ENCODE measurements around the gene PYGO2. TPM values are rescaled to one million over a fixed set of nuclear protein-coding genes. Genes with fewer than 3 reads are reported as not detected.

The PYGO2 gene
- total RNA-seq, 4 donors from 2014 or later = 14.4 to 18.8 (median 17.5) TPM

- 100% methylated on average over 2 of the region's 3 CpGs; no CpG with 5 or more reads in 1 of the 2 donors for WGBS, 2 donors
- H3K4me1 ChIP-seq = peaks cover 47 to 76% (median 54%) of the 10 kb centered on the region in 3 donors
Observed at GRCh38 chr1:154968731-154969130, 7.1 kb upstream of the PYGO2 start.

DNA sequence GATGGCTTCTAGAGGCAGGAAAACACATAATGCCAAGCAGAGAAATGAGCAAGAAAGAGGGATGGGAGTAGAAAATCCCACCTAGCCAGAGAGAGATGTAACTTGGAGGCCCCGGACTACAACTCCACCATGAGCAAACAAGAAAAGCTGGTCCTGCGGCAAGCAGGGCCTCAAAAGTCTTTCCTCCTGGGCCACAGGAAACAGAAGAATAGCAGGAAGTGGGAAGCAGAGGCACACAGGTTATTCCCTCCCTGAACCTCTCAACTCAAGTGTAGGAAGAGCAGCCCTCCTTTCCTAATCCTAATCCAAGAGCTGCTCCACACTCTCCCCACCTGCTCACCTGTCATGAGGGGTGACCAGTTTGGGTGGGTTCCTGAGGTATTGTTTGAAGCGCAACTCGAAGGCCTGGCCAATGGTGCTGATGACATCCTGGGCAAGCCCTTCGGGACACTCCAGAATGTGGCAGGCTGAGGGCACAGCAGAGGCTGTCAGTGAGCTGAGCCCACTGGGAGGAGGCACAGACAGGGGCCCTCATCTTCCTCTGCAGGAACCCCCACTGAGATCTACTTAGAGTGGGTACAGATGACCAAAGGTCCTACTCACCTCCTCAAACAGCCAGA, 5.9 kb upstream of the PYGO2 start:
- Histone ChIP-seq H3K4me3 (no peak overlapping the region), H3K9me3 (no peaks in the 10 kb centered on the region), H3K27ac (peak overlapping the region; percentile 48 to 99 (median 98)), H3K4me1 (peaks cover 46 to 76% (median 53%) of the 10 kb centered on the region in 3 donors), H3K27me3 (no peaks in the 10 kb centered on the region), H3K36me3 (peaks cover 7 to 75% (median 49%) of the 10 kb centered on the region in 3 donors)
- intact Hi-C loops (cut with DNase I) = loop anchor here (10.0 kb wide), 1 partner anchor 97 kb away; the partner anchor contains the start of gene EFNA4
- WGBS, 2 donors = 44 to 60% methylated on average over 2 of the region's 5 CpGs
- DNase-seq = no peak
- TF ChIP-seq CTCF (IDR thresholded peaks at IDR 0.05) = no peak
- TF ChIP-seq POLR2A (IDR thresholded peaks at IDR 0.05) = no peak

More at GRCh38 chr1:154968731-154969130, 7.1 kb upstream of the PYGO2 start:
- no peaks in the 10 kb centered on the region for H3K27me3 ChIP-seq
- intact Hi-C loops (cut with DNase I) = loop anchor here (10.0 kb wide), 1 partner anchor 96 kb away; the partner anchor contains the start of gene EFNA4
- no peaks in the 10 kb centered on the region for H3K9me3 ChIP-seq
- peak overlapping the region in 2 of 4 donors; percentile 46 to 79 for H3K4me3 ChIP-seq
- H3K27ac ChIP-seq = peak overlapping the region; percentile 96 to 99 (median 98)
- DNase-seq = no peak
- peaks cover 7 to 63% (median 38%) of the 10 kb centered on the region in 3 donors for H3K36me3 ChIP-seq
- no peak for TF ChIP-seq POLR2A (IDR thresholded peaks at IDR 0.05)
- TF ChIP-seq CTCF (IDR thresholded peaks at IDR 0.05) = no peak

DNA sequence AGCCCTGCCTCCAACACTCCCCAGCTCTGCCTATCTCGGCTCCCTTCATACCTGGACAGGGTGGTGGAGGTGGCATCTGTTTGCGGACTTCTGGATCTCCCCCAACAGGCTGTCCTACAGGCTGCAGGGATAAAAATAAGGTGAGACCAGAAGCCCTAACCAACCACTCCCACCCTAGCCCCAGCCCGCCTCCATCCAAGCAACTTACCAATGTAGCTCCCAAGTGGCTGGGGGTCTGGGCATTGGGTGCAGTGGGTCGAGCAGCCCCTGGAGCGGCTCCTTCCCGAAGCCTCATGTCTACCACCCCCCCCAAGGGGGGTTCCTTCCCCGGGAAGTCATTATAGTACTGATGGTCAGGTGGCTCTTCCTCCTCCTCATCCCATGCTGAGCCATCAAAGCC, 4.5 kb upstream of the PYGO2 start:
- intact Hi-C loops (cut with DNase I) = loop anchor here (10.0 kb wide), 1 partner anchor 99 kb away; the partner anchor contains the start of gene EFNA4
- Histone ChIP-seq H3K9me3 (no peaks in the 10 kb centered on the region), H3K4me3 (no peak overlapping the region), H3K27me3 (no peaks in the 10 kb centered on the region), H3K27ac (peak overlapping the region in 1 of 4 donors; percentile 96), H3K36me3 (peaks cover 7 to 75% (median 49%) of the 10 kb centered on the region in 3 donors), H3K4me1 (peaks cover 34 to 68% (median 42%) of the 10 kb centered on the region in 3 donors)
- TF ChIP-seq POLR2A (IDR thresholded peaks at IDR 0.05) (no peak), CTCF (IDR thresholded peaks at IDR 0.05) (no peak)
- WGBS, 2 donors = 94 to 96% methylated on average over 4 to 6 of the region's 7 CpGs
- DNase-seq = no peak

GRCh38 chr1:154964359-154964758, 2.8 kb upstream of the PYGO2 start:
- Histone ChIP-seq H3K4me3 (no peak overlapping the region), H3K36me3 (peaks cover 7 to 74% (median 51%) of the 10 kb centered on the region in 3 donors), H3K27ac (no peak overlapping the region), H3K9me3 (no peaks in the 10 kb centered on the region), H3K4me1 (peaks cover 25 to 67% (median 38%) of the 10 kb centered on the region in 3 donors), H3K27me3 (no peaks in the 10 kb centered on the region)
- no peak for TF ChIP-seq POLR2A (IDR thresholded peaks at IDR 0.05)
- TF ChIP-seq CTCF (IDR thresholded peaks at IDR 0.05) = no peak
- no peak for DNase-seq
- intact Hi-C loops (cut with DNase I) = loop anchor here (5.0 to 10.0 kb wide), 2 partner anchors 33 to 100 kb away; partner anchors contain the start of gene EFNA4
- 82 to 86% methylated on average over 5 to 6 of the region's 6 CpGs for whole genome bisulfite sequencing, 2 donors

DNA sequence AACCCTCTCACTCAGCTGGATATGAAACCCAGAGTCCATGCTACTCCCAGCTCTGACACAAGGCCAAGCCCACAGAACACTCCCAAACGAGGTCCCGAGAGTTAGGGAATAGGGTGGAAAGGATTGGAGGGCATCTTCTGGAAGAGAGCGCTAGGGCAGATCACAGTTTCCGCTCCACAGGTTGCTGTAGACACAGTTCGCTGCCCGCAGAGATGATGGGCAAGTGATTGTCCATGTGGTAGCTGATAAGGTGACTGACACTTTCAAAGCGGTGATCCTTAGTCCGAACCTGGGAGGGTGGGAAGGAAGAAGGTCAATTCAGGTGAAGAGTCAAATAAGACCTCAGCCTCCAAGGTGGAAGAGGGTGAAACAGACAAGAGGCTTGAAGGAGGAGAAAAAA, 2.1 kb upstream of the PYGO2 start:
- WGBS, 2 donors = 77 to 78% methylated on average over 7 to 8 of the region's 8 CpGs
- TF ChIP-seq CTCF (IDR thresholded peaks at IDR 0.05) = no peak
- TF ChIP-seq POLR2A (IDR thresholded peaks at IDR 0.05) = no peak
- peaks cover 18 to 67% (median 31%) of the 10 kb centered on the region in 3 donors for H3K4me1 ChIP-seq
- peak overlapping the region in 3 of 4 donors; percentile 95 to 99 (median 97) for H3K27ac ChIP-seq
- DNase-seq = no peak
- H3K36me3 ChIP-seq = peaks cover 10 to 74% (median 58%) of the 10 kb centered on the region in 3 donors
- intact Hi-C loops (cut with DNase I) = loop anchor here (5.0 to 10.0 kb wide), 2 partner anchors 34 to 101 kb away; partner anchors contain the start of gene EFNA4
- no peaks in the 10 kb centered on the region for H3K9me3 ChIP-seq
- H3K4me3 ChIP-seq = no peak overlapping the region
- no peaks in the 10 kb centered on the region for H3K27me3 ChIP-seq
